ENCODE measurements around the gene ACADVL.
A peak's percentile ranks its signal among the peaks of the same experiment; 100 is the strongest.

Gene ACADVL

DNA sequence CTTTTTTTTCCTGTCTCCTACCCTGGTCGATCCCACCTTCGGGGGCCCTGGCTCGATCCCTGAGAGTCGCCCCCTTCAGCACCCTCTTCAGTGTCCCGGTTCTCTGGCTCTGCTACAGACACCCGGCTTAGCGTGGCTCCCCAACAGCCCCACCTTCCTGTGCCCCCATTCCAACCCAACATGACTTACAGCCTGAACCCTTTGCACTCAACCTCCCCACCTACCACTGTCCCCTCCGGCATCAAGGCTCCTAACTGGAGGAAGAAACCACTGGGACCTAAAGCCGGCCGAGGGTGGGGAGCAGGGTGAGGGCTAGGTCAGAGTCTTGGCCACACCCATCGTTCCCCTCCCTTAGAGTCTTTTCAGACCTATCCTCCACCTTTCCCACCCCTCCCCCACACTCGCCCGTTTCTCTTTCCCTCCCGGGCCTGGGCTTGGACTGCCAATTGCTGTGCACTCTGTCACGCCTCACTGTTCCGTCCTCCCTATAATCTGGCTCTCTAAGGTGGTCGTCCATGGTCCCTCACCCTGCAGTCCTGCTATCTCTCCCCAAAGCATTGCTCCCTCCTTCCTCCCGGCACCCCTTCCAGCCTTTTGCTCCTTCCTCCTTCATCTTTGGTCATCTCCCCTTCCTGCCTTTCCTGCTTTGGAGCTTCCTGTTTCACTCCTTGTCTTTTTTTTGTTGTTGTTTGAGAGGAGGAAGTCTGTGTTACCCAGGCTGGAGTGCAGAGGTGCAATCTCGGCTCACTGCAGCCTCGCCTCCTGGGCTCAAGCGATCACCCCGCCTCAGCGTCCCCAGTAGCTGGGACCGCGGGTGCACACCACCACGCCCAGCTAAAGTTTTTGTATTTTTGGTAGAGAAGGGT lies 43.4 kb downstream of the ACADVL start:
- Histone ChIP-seq H3K9ac (ENCODE audit: low read length) (peak overlapping the region; percentile 77), H3K36me3 (ENCODE audit: control insufficient read depth, insufficient read depth, low read length) (no peaks in the 10 kb centered on the region), H3K27me3 (ENCODE audit: control insufficient read depth, insufficient read depth, low read length) (peaks cover 42% of the 10 kb centered on the region), H3K4me3 (ENCODE audit: low read length) (peak overlapping the region; percentile 50), H3K9me3 (ENCODE audit: control insufficient read depth, low read length) (no peaks in the 10 kb centered on the region), H3K4me1 (ENCODE audit: control insufficient read depth, insufficient read depth, low read length) (peaks cover 45% of the 10 kb centered on the region)

GRCh38 chr17:7263801-7264078 lies 44.0 kb downstream of the ACADVL start:
- H3K36me3 ChIP-seq (ENCODE audit: control insufficient read depth, insufficient read depth, low read length) = no peaks in the 10 kb centered on the region
- no peaks in the 10 kb centered on the region for H3K9me3 ChIP-seq (ENCODE audit: control insufficient read depth, low read length)
- peaks cover 42% of the 10 kb centered on the region for H3K4me1 ChIP-seq (ENCODE audit: control insufficient read depth, insufficient read depth, low read length)
- no peak overlapping the region for H3K9ac ChIP-seq (ENCODE audit: low read length)
- no peak overlapping the region for H3K4me3 ChIP-seq (ENCODE audit: low read length)
- H3K27me3 ChIP-seq (ENCODE audit: control insufficient read depth, insufficient read depth, low read length) = peaks cover 42% of the 10 kb centered on the region

GRCh38 chr17:7266784-7267183 lies 47.0 kb downstream of the ACADVL start:
- H3K36me3 ChIP-seq (ENCODE audit: control insufficient read depth, insufficient read depth, low read length) = no peaks in the 10 kb centered on the region
- no peak overlapping the region for H3K4me3 ChIP-seq (ENCODE audit: low read length)
- H3K9ac ChIP-seq (ENCODE audit: low read length) = no peak overlapping the region

More at GRCh38 chr17:7266784-7267183, 47.0 kb downstream of the ACADVL start:
- Histone ChIP-seq H3K9me3 (ENCODE audit: control insufficient read depth, low read length) (no peaks in the 10 kb centered on the region), H3K4me1 (ENCODE audit: control insufficient read depth, insufficient read depth, low read length) (peaks cover 19% of the 10 kb centered on the region), H3K27me3 (ENCODE audit: control insufficient read depth, insufficient read depth, low read length) (peaks cover 33% of the 10 kb centered on the region)

All from mucosa of stomach (tissue), 1 donor.